Activated CD4-positive, alpha-beta T cell treated with anti-CD3 and anti-CD28 coated beads, Interleukin-2, amount 50 U/mL, for 24 hours (primary cell): ENCODE data around the gene COMMD10.

Experiments
- DNase-seq, 2 donors: peaks; one replicate each; pipeline ENCODE4 v3.0.0-alpha.2; 2020; ENCODE audit warnings: low read depth in 1 of 2, low spot score in 1 of 2

The COMMD10 gene

DNA sequence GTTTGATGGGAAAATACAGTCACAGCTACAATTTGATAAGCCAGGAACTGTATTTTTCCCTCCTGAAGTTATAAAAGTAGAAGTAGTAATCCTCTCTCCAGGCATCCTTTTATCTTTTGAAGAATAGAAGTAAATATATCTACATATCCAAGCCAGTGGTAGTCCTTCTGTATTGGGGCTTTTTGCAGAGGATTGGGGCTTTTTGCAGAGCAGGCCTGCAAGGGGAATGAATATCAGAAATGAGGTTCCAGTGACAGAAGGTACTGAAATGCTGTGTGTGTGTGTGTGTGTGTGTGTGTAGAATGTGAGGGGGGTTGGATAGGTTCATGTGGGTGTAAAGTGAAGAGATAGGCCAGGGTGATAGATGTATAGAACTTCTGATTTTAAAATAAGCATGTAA, 127.4 kb downstream of the COMMD10 start:
- DNase-seq = no peak

GRCh38 chr5:116216246-116216645, 131.4 kb downstream of the COMMD10 start:
- no peak for DNase-seq

GRCh38 chr5:116225281-116225922, 140.6 kb downstream of the COMMD10 start:
- DNase-seq = no peak

DNA sequence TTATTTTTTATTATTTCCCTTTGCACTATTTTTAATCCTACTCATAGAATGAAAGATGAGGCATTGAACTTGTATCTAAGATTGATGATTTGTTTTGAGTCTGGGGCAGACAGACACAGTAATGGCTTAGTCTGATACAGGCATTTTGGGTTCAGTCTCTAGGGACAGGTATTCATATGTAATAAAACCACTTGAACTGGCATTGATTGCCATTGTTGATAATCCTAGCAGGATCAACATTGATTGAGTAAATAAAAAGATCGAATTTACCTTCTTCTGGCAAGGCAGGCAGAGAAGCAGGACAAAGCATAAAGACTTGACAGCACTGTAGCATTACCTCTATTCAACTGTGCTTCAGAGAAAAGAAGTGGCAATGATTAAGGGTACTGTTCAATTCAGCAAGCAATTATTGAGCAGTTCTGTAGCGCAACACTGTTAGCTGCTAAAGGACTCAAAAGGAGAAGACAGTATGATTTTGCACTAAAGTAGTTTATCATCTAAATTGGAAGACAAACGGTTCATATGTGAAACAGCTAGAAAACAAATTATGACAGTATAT, 144.4 kb downstream of the COMMD10 start:
- no peak for DNase-seq

DNA sequence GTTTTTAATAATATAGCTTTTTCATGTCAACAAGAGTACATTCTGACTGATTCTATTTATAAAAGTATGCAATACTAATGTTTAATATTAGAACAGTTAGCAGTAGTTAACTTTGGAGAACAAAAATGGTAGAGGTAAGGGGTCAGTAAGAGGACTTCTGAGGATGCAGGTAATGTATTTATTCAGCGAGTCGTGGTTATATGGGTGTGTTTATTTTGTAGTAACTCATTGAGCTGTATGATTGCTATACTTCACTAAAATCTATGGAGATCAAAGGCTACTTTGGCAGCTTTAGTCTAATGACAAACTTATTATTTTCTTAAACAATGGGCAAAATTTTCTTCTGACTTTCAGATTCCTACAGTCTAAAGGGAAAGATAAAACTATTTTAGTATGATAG, 146.5 kb downstream of the COMMD10 start:
- no peak for DNase-seq

DNA sequence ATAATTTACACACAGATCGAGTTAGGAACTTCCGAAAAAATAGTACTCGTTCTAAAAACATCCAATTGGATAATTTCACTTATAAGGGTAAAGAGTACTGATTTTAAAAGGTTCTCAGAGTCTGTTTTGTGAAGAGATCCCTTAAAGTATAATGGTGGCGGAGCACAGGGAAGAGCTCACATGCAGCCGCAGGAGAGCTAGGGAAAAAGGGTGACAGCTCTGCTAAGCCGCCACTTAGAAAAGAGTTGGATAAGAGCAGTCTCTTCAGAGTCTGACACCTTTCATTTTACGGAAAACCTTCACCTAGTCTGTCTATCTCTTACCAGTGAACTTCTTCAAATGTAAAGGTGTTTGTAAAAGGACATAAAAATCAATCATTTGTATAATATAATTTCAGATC, 149.9 kb downstream of the COMMD10 start:
- DNase-seq = no peak

- no peak for DNase-seq
These were observed 153.2 kb downstream of the COMMD10 start for GRCh38 chr5:116237917-116238500.

DNA sequence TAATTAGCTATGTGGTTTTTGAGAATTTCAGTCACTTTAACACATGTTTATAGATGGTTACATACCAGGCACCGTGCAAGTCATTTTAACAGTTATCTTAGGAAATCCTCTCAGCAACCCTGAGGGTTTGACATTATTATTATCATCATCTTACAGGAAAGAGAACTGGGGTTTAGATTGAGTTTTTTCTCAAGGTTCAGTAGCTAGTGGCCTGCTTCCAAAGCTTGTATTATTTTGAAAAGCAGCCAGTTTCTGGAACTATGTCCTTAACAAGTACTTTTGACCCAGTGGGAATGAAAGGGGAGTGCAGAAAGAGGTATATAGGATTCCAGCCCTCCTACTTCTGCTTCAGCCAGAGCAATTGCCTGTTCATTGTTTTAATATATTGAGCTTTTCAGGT, 157.5 kb downstream of the COMMD10 start:
- no peak for DNase-seq

GRCh38 chr5:116248432-116248831, 163.6 kb downstream of the COMMD10 start:
- no peak for DNase-seq

GRCh38 chr5:116249648-116250047, 164.8 kb downstream of the COMMD10 start:
- DNase-seq = no peak

DNA sequence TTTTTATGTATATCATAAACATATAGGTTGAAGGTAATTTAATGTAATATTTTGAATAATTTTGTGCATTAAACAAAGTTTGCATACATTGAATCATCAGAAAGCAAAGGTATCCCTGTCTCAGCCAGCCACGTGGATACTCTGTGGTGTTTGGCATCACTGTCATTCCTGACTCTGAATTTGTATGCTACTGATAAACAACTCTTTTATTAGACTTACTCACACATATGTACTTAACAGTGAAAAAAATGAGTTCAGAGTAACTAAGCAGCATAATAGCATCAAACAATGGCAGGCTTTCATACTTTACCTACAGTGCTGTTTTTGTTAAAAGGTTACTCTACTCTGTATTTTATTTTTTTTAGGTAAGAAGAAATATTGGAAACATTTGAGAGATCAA, 171.9 kb downstream of the COMMD10 start:
- DNase-seq = no peak

DNA sequence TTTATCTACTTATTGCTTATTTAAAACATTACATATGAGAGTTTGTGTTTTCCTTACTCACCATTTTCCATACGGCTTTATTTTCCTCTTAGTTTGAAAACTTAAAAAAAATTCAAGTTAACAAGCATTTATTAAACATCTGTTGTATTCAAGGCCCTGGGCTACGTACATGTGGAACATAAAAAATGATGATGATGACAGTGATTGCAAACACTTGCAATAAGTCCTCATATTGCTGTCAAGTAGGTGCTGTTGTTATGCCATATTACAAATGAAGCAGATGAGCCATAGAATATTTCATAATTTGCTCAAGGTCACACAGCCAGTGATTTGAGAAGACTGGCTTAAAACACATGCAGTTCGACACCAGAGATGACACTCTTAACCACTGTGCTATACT, 180.6 kb downstream of the COMMD10 start:
- no peak for DNase-seq

GRCh38 chr5:116271446-116272025, 186.7 kb downstream of the COMMD10 start:
- DNase-seq = no peak

DNA sequence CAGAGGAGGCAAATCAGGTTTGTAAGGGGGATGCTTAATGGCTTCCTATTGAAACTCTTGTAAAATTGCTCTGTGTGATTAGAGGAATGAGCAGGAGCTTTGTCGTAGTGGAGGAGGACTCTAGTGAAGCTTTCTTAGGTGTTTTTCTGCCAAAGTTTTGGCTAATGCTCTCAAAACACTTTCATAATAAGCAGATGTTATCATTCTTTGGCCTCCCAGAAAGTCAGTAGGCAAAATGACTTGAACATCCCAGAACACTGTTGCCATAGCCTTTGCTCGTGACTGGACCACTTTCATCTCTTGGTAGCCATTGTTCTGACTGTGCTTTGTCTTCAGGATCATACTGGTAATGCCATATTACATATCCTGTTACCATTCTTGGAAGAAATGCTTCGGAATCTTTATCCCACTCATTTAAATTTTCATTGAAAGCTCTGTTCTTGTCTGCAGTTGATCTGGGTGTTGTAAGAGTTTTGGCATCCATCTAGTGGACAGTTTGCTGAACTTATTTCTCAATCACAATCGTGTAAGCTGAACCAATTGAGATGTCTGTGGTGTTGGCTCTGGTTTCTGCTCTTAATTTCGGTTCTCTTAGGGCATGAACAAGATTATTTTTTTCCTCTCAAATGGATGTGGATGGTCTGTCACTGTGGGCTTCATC, 187.6 kb downstream of the COMMD10 start:
- DNase-seq = no peak

DNA sequence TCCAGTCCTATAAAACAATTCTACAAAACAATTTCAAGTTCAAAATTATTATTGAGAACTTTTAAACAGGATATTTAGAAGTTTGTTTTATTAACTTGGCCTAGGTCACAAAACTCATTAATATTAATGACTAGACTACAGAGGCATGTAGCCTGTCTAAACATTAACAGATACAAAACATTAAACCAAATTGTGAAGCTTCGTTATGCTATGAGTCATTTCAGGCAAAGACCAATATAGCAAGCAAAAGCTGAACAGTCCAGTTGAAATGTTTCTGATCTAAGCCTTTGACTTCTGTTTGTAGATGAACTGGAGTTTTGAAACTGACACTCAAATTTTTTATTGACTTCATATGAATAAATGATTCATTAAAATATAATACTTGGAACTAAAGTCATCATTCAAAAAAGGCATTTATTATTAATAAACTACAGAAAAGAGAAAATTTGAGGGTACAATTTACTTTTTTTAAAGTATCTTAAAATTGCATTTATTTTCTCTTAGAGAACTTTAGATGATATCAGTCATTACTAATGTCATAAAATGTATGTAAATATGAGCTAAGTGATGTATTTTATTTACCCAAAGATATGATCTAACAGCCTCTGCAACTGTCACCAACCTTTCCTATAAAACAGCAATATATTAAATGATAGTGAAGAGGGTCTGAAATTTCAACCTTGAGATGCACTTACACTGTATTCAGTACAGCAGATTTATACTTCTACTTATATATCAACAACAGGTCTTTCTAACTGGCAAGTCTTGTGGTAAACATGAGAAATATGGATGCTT, 188.8 kb downstream of the COMMD10 start:
- DNase-seq = no peak

- DNase-seq = no peak
These were observed 189.4 kb downstream of the COMMD10 start for GRCh38 chr5:116274251-116274650.

DNA sequence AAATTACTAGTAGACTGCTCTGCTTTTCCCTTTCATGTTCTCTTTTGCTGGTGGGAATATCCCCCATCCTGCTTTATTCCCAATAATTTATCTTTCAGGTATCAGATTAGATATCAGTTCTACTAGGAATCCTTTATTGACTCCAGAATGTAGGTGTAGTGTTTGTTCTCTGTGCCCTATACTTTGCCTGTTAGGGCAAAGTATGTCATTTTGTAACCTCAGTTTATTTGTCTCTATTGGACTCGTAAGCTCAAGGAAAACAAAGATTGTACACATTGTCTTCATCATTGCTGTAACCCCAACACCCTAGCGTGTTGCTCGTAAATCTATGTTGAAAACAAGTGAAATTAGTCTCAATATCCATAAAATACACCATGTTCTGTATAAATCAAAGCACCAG, 190.5 kb downstream of the COMMD10 start:
- DNase-seq = no peak

DNA sequence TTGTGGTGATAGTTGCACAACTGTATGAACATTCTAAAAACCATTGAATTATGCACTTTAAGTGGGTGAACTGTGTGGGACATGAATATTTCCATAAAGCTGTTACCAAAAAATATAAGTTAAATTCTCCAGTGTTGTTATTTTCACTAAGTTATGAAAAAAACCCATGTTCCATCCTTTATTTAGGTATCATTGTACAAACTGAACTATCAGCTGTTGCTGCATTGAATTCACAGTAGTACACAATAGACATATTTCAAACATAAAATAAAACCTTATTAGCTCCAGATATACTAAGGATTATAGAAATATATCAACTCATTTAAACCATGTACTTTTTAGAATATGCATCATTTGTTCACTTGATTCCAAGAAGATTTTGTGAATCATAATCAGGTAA, 192.1 kb downstream of the COMMD10 start:
- DNase-seq = no peak

- no peak for DNase-seq
These were observed 195.5 kb downstream of the COMMD10 start for GRCh38 chr5:116280149-116280803.

- DNase-seq = no peak
These were observed 196.5 kb downstream of the COMMD10 start for GRCh38 chr5:116281309-116281708.

DNA sequence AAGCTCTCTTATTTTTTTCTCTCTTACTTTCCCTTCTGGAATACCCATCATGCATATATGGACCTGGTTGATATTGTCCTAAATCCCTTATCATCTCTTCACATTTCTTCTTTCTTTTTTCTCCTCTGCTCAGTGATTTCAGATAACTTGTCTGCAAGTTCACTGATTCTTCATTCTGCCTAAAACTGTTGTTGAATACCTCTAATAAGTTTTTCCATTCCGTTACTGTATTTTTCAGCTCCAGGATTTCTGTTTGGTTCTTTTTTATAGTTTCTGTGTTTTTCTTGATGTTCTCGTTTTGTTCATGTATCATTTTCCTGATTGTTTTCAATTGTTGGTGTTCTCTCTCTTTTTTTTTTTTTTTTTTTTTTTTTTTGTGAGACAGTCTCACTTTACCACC, 203.7 kb downstream of the COMMD10 start:
- no peak for DNase-seq
